Ishikawa (cell line): ENCODE measurements around the gene FAM20C.

Source experiments
- FOXM1 ChIP-seq: IDR thresholded peaks from 2 replicates; pipeline ENCODE4 v1.6.1; 2012; ENCODE audit warnings: low read depth, borderline replicate concordance
- RAD21 ChIP-seq: IDR thresholded peaks from 2 replicates; pipeline ENCODE4 v1.6.1; 2012; ENCODE audit warnings: low read depth
- TCF12 ChIP-seq: IDR thresholded peaks from 2 replicates; pipeline ENCODE4 v1.6.1; 2012; ENCODE audit warnings: low read depth

- TF ChIP-seq TCF12 = no peak
- no peak for TF ChIP-seq FOXM1
- TF ChIP-seq RAD21 = no peak
These were observed 61.4 kb downstream of the FAM20C start for GRCh38 chr7:253581-254336.
